HCT116 (cell line): ENCODE results near the gene ACVR1. TPM values are rescaled to one million over a fixed set of nuclear protein-coding genes. Genes with fewer than 3 reads are reported as not detected.

Experiments used
- ATAC-seq: fragments of 200-7000 bp; cut with Tn5 transposase; 2 replicates; pipeline ENCODE4 v1.9.1; 2020; ENCODE audit warnings: mild to moderate bottlenecking, moderate library complexity
- BruUV-seq: library from RNA; stranded (reverse); fragments of 400-500 nt; replicated peaks from 2 replicates; lab custom pipeline; 2021; lab: Mats Ljungman, UMichigan
- CTCF ChIA-PET: fragments of 300-600 bp; sonication (Branson Sonifier 250); formaldehyde crosslinking; loops from one replicate; lab custom pipeline; 2021; ENCODE audit warnings: antibody characterized with exemption; lab: Charles Lee
- POLR2A ChIA-PET: fragments of 300-600, 350-600 bp; sonication (Branson Sonifier 250); formaldehyde crosslinking; loops from one replicate; lab custom pipeline; 2021; ENCODE audit warnings: antibody characterized with exemption; lab: Charles Lee
- RAD21 ChIA-PET, 2 experiments: fragments of 300-600 bp; sonication (Branson Sonifier 250); formaldehyde crosslinking; loops; one replicate each; lab custom pipeline; 2023; ENCODE audit warnings: low total read pairs in 2 of 2; ENCODE audit not compliant: uncharacterized antibody in 2 of 2, unreplicated experiment in 2 of 2, low non-redundant PET in 1 of 2; lab: Charles Lee
- DNase-seq: peaks from one replicate; pipeline ENCODE4 v3.0.0-alpha.2; 2010; ENCODE audit warnings: low read depth, low spot score
- H2AFZ ChIP-seq: fragments of 200-600 bp; shearing (Covaris generic), sonication (generic); 2 replicates; pipeline ENCODE4 v1.6.1; 2017; ENCODE audit warnings: low read depth, mixed run types, mixed read lengths, antibody characterized with exemption, low read length; ENCODE audit not compliant: poor library complexity, severe bottlenecking
- H3K27ac ChIP-seq: 2 replicates; pipeline ENCODE4 v1.5.1; 2012; ENCODE audit warnings: low read depth, low read length
- H3K27me3 ChIP-seq: fragments of 200-600 bp; sonication (generic); 2 replicates; pipeline ENCODE4 v1.6.1; 2016; ENCODE audit warnings: mixed run types, low read length, mixed read lengths; ENCODE audit not compliant: insufficient read depth
- H3K36me3 ChIP-seq, 2 experiments: fragments of 200-500 bp in 1 of 2; fragments of 200-600 bp in 1 of 2; sonication (Bioruptor generic) in 1 of 2; sonication (generic) in 1 of 2; 2 replicates each; pipeline versions ENCODE4 v1.5.1 to v1.6.1; 2014 to 2016; ENCODE audit warnings: low read length in 2 of 2, inconsistent platforms in 1 of 2, mixed read lengths in 1 of 2, mixed run types in 1 of 2; ENCODE audit not compliant: insufficient read depth in 2 of 2, control insufficient read depth in 1 of 2
- H3K4me1 ChIP-seq, 2 experiments: fragments of 200-600 bp in 1 of 2; sonication (generic) in 1 of 2; 2 replicates each; pipeline versions ENCODE4 v1.5.1 to v1.6.1; 2012 to 2017; ENCODE audit warnings: low read length in 2 of 2, inconsistent platforms in 1 of 2, mild to moderate bottlenecking in 1 of 2, mixed read lengths in 1 of 2, mixed run types in 1 of 2, moderate library complexity in 1 of 2; ENCODE audit not compliant: insufficient read depth in 2 of 2, control insufficient read depth in 1 of 2
- H3K4me2 ChIP-seq: fragments of 200-600 bp; sonication (generic); 2 replicates; pipeline ENCODE4 v1.6.1; 2017; ENCODE audit warnings: mixed run types, low read length, mixed read lengths
- H3K4me3 ChIP-seq, 2 experiments: fragments of 200-600 bp in 1 of 2; sonication (generic) in 1 of 2; replicated peaks in 1 of 2; 2 replicates each; pipeline ENCODE4 v1.5.1; 2011 to 2016; ENCODE audit warnings: low read length in 2 of 2, control low read depth in 1 of 2, low read depth in 1 of 2, mild to moderate bottlenecking in 1 of 2, mixed read lengths in 1 of 2, mixed run types in 1 of 2
- H3K79me2 ChIP-seq: fragments of 200-600 bp; sonication (generic); 2 replicates; pipeline ENCODE4 v1.6.1; 2017; ENCODE audit warnings: mild to moderate bottlenecking, mixed run types, low read length, moderate library complexity, mixed read lengths; ENCODE audit not compliant: insufficient read depth
- H3K9ac ChIP-seq: fragments of 200-600 bp; sonication (generic); 2 replicates; pipeline ENCODE4 v1.6.1; 2016; ENCODE audit warnings: low read length, mixed read lengths
- H3K9me2 ChIP-seq: fragments of 200-600 bp; sonication (generic), shearing (Covaris generic); 2 replicates; pipeline ENCODE4 v1.6.1; 2017; ENCODE audit warnings: mixed run types, mild to moderate bottlenecking, moderate library complexity; ENCODE audit not compliant: insufficient read depth
- H3K9me3 ChIP-seq, 2 experiments: fragments of 200-500 bp in 1 of 2; fragments of 200-600 bp in 1 of 2; sonication (Bioruptor generic) in 1 of 2; sonication (generic) in 1 of 2; 2 replicates each; pipeline ENCODE4 v1.6.1; 2014 to 2017; ENCODE audit warnings: low read length in 2 of 2, mixed read lengths in 2 of 2, inconsistent platforms in 1 of 2, low read depth in 1 of 2, mild to moderate bottlenecking in 1 of 2, mixed run types in 1 of 2, moderate library complexity in 1 of 2; ENCODE audit not compliant: control insufficient read depth in 1 of 2, insufficient read depth in 1 of 2
- H4K20me1 ChIP-seq: fragments of 200-600 bp; sonication (generic), shearing (Covaris generic); 2 replicates; pipeline ENCODE4 v1.6.1; 2017; ENCODE audit warnings: mixed run types, mild to moderate bottlenecking, moderate library complexity; ENCODE audit not compliant: insufficient read depth
- CBX3 ChIP-seq: IDR thresholded peaks from 2 replicates; pipeline ENCODE4 v1.6.1; 2012; ENCODE audit warnings: low read depth
- EGR1 ChIP-seq: IDR thresholded peaks from 2 replicates; pipeline ENCODE4 v1.6.1; 2012; ENCODE audit warnings: low read depth
- ELF1 ChIP-seq: IDR thresholded peaks from 2 replicates; pipeline ENCODE4 v1.6.1; 2012; ENCODE audit warnings: low read depth, borderline replicate concordance
- EZH2 ChIP-seq: fragments of 200-600 bp; sonication (generic); IDR thresholded peaks from 2 replicates; pipeline ENCODE4 v1.6.1; 2017; ENCODE audit warnings: antibody characterized with exemption, mixed run types
- EZH2phosphoT487 ChIP-seq: fragments of 200-600 bp; IDR thresholded peaks from 2 replicates; pipeline ENCODE4 v1.6.1; 2018; ENCODE audit warnings: antibody characterized with exemption, borderline replicate concordance
- POLR2A ChIP-seq: IDR thresholded peaks from 2 replicates; pipeline ENCODE4 v1.7.0; 2011; ENCODE audit warnings: borderline replicate concordance; ENCODE audit not compliant: insufficient read depth, insufficient read length; ENCODE audit errors: extremely low read depth
- POLR2AphosphoS5 ChIP-seq: IDR thresholded peaks from 2 replicates; pipeline ENCODE4 v1.6.1; 2011; ENCODE audit warnings: mild to moderate bottlenecking, low read depth, low read length, moderate library complexity
- RAD21 ChIP-seq: IDR thresholded peaks from 2 replicates; pipeline ENCODE4 v1.6.1; 2012; ENCODE audit warnings: low read depth, mild to moderate bottlenecking
- SIN3A ChIP-seq: IDR thresholded peaks from 2 replicates; pipeline ENCODE4 v1.6.1; 2012; ENCODE audit warnings: low read depth
- SP1 ChIP-seq: IDR thresholded peaks from 2 replicates; pipeline ENCODE4 v1.6.1; 2012; ENCODE audit warnings: low read depth
- SRF ChIP-seq: IDR thresholded peaks from 2 replicates; pipeline ENCODE4 v1.6.1; 2012; ENCODE audit warnings: low read depth
- intact Hi-C: fragments of 100-400 bp; cut with micrococcal nuclease; formaldehyde crosslinking; loops from 2 replicates; pipeline ENCODE4 v1.10.0; 2022
- total RNA-seq: library from RNA; stranded (reverse); gene quantifications from one replicate; pipeline ENCODE4 v1.2.1, GENCODE V29; 2021; ENCODE audit not compliant: unreplicated experiment
- TF ChIP-seq, protein P1 (sequence below): IDR thresholded peaks from 2 replicates; pipeline ENCODE4 v1.6.1; 2012
- TF ChIP-seq, protein P2 (sequence below): IDR thresholded peaks from 2 replicates; pipeline ENCODE4 v1.6.1; 2011; ENCODE audit warnings: mild to moderate bottlenecking, low read length, moderate library complexity; ENCODE audit not compliant: insufficient replicate concordance; ENCODE audit errors: extremely low read depth
- TF ChIP-seq, protein P3 (sequence below): IDR thresholded peaks from 2 replicates; pipeline ENCODE4 v1.6.1; 2012; ENCODE audit warnings: low read depth

Gene ACVR1
- total RNA-seq, 1 experiment from 2014 or later = 16.9 TPM

DNA sequence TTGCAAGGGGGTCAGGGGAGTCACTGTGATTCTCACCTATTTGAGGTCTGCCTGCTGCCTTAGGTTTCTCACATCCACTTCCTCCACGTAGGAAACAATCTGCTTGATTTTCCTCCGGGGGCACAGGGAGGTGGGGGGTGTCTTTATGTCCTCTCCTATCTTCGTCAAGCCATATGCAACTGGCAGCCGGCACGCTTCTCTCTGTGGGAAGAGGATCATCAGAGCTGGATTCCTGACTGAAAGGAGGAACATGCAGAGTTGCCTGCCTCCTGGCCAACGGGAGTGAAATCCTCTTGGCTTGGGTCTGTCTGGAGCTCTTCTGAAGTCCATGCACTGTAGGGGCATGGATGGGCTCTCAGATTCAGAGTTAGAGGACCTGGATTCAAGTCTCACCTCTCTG is 43.1 kb upstream of the ACVR1 start:
- H3K27me3 ChIP-seq = no peaks in the 10 kb centered on the region
- intact Hi-C loops = no loop called here
- DNase-seq (no peak), ATAC-seq (no peak)
- no peak overlapping the region for H3K4me2 ChIP-seq
- no peaks in the 10 kb centered on the region for H3K9me2 ChIP-seq
- ChIA-PET POLR2A (no interaction called here), RAD21 (no interaction called here), CTCF (no interaction called here)
- H3K9me3 ChIP-seq = no peaks in the 10 kb centered on the region
- no peak overlapping the region for H3K9ac ChIP-seq
- BruUV-seq = no TSS peak
- H2AFZ ChIP-seq = no peak overlapping the region
- no peak overlapping the region for H3K4me3 ChIP-seq
- H3K36me3 ChIP-seq = no peaks in the 10 kb centered on the region
- H4K20me1 ChIP-seq = no peaks in the 10 kb centered on the region
- H3K27ac ChIP-seq = no peak overlapping the region
- H3K4me1 ChIP-seq = no peaks in the 10 kb centered on the region
- TF ChIP-seq SP1 (no peak), POLR2AphosphoS5 (no peak), SRF (no peak), ELF1 (no peak), EZH2 (no peak), RAD21 (no peak), CBX3 (no peak), SIN3A (no peak)
- H3K79me2 ChIP-seq = no peaks in the 10 kb centered on the region

DNA sequence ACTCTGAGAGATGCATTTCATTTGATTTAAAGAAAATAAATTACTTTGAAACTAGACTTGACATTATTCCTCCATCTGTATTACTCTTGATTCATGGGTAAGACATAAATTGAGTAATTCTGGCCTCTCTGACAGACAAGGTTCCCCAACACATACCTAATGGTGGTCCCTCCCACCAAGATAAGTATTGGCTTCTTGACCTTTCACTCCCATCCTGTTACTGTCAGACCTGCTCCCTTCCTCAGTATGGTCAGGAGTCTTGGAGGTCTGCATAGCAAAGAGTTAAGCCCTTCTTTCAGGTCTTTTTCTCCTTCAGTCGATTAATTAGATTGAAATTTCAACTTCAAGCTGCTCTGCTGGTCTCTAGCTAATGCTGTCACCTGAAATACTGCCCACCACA is 42.2 kb upstream of the ACVR1 start:
- Histone ChIP-seq H3K4me2 (no peak overlapping the region), H3K4me3 (no peak overlapping the region), H3K9me2 (no peaks in the 10 kb centered on the region), H3K79me2 (no peaks in the 10 kb centered on the region), H2AFZ (no peak overlapping the region), H4K20me1 (no peaks in the 10 kb centered on the region), H3K9me3 (no peaks in the 10 kb centered on the region), H3K27me3 (no peaks in the 10 kb centered on the region), H3K9ac (no peak overlapping the region), H3K27ac (no peak overlapping the region), H3K36me3 (no peaks in the 10 kb centered on the region), H3K4me1 (no peaks in the 10 kb centered on the region)
- POLR2A ChIA-PET = no interaction called here
- no TSS peak for BruUV-seq
- ATAC-seq (no peak), DNase-seq (no peak)
- intact Hi-C loops = no loop called here
- CTCF ChIA-PET = no interaction called here
- RAD21 ChIA-PET = no interaction called here
- TF ChIP-seq EZH2 = no peak
- no peak for TF ChIP-seq EZH2phosphoT487
- no peak for TF ChIP-seq EGR1
- TF ChIP-seq POLR2A = no peak
- no peak for TF ChIP-seq SP1
- no peak for TF ChIP-seq SIN3A
- TF ChIP-seq SRF = no peak
- TF ChIP-seq, protein P1, sequence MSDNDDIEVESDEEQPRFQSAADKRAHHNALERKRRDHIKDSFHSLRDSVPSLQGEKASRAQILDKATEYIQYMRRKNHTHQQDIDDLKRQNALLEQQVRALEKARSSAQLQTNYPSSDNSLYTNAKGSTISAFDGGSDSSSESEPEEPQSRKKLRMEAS = no peak
- TF ChIP-seq, protein P2, sequence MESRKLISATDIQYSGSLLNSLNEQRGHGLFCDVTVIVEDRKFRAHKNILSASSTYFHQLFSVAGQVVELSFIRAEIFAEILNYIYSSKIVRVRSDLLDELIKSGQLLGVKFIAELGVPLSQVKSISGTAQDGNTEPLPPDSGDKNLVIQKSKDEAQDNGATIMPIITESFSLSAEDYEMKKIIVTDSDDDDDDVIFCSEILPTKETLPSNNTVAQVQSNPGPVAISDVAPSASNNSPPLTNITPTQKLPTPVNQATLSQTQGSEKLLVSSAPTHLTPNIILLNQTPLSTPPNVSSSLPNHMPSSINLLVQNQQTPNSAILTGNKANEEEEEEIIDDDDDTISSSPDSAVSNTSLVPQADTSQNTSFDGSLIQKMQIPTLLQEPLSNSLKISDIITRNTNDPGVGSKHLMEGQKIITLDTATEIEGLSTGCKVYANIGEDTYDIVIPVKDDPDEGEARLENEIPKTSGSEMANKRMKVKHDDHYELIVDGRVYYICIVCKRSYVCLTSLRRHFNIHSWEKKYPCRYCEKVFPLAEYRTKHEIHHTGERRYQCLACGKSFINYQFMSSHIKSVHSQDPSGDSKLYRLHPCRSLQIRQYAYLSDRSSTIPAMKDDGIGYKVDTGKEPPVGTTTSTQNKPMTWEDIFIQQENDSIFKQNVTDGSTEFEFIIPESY = no peak
- TF ChIP-seq, protein P3, sequence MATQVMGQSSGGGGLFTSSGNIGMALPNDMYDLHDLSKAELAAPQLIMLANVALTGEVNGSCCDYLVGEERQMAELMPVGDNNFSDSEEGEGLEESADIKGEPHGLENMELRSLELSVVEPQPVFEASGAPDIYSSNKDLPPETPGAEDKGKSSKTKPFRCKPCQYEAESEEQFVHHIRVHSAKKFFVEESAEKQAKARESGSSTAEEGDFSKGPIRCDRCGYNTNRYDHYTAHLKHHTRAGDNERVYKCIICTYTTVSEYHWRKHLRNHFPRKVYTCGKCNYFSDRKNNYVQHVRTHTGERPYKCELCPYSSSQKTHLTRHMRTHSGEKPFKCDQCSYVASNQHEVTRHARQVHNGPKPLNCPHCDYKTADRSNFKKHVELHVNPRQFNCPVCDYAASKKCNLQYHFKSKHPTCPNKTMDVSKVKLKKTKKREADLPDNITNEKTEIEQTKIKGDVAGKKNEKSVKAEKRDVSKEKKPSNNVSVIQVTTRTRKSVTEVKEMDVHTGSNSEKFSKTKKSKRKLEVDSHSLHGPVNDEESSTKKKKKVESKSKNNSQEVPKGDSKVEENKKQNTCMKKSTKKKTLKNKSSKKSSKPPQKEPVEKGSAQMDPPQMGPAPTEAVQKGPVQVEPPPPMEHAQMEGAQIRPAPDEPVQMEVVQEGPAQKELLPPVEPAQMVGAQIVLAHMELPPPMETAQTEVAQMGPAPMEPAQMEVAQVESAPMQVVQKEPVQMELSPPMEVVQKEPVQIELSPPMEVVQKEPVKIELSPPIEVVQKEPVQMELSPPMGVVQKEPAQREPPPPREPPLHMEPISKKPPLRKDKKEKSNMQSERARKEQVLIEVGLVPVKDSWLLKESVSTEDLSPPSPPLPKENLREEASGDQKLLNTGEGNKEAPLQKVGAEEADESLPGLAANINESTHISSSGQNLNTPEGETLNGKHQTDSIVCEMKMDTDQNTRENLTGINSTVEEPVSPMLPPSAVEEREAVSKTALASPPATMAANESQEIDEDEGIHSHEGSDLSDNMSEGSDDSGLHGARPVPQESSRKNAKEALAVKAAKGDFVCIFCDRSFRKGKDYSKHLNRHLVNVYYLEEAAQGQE = no peak
